Endothelial cell of umbilical vein (primary cell): ENCODE results near the gene SRSF3. TPM values are rescaled to one million over a fixed set of nuclear protein-coding genes. Genes with fewer than 3 reads are reported as not detected.

Experiments
- microRNA-seq: library from miRNA; unstranded; fragments of <30 nt; microRNA quantifications from one replicate; pipeline ENCODE4 v1.2.0, GENCODE V29; 2021; ENCODE audit warnings: borderline number of aligned reads, borderline replicate concordance
- polyA plus RNA-seq, 4 experiments: library from polyadenylated mRNA; depleted of rRNA in 3 of 4; stranded (reverse) in 3 of 4; unstranded in 1 of 4; fragments of >200 nt; gene quantifications; 2 replicates each; pipeline versions ENCODE4 v1.2.1 to v1.2.3, GENCODE V29; 2011 to 2012; ENCODE audit warnings: missing spikeins in 1 of 4
- small RNA-seq: library from RNA; depleted of rRNA; stranded (forward); fragments of <200 nt; gene quantifications from one replicate; pipeline ENCODE3, GENCODE V24; 2012; ENCODE audit warnings: low replicate concordance, low read depth; ENCODE audit not compliant: insufficient read depth, insufficient read length
- total RNA-seq: library from RNA; stranded (reverse); gene quantifications from 2 replicates; pipeline ENCODE4 v1.2.3, GENCODE V29; 2021

SRSF3 gene
- total and polyA plus RNA-seq, 2 donors (not counting 3 experiments of a cell fraction or from before 2014, with no cell fraction given): 317 to 393 TPM

Small RNA genes within 50 kb of the gene (microRNA-seq; reads per million reads assigned to microRNA genes)
- not detected for gene MIR3925

Small RNA genes within 50 kb of the gene (small RNA-seq; reads per million reads assigned to genes)
- gene MIR3925: not detected
- gene RNU1-88P: 4.6 reads per million, percentile 34 among the genes with 10 or more reads in this experiment

Other genes starting within 250 kb of the SRSF3 start
- 0.21 and 0.58 TPM in 2 replicates for gene ETV7, start 206.7 kb upstream of the SRSF3 start, total RNA-seq
- 0.23 and 0.65 TPM in 2 replicates for gene ETV7, start 206.7 kb upstream of the SRSF3 start, polyA plus RNA-seq
- gene PXT1, start 151.5 kb upstream of the SRSF3 start, total RNA-seq: not detected in 2 replicates
- not detected in 2 replicates for gene PXT1, start 151.5 kb upstream of the SRSF3 start, polyA plus RNA-seq
- 47.2 and 49.2 TPM in 2 replicates for gene KCTD20, start 151.4 kb upstream of the SRSF3 start, total RNA-seq
- gene KCTD20, start 151.4 kb upstream of the SRSF3 start, polyA plus RNA-seq: 20.6 and 26.2 TPM in 2 replicates
- 26.9 and 30.3 TPM in 2 replicates for gene STK38, start 46.9 kb upstream of the SRSF3 start, total RNA-seq
- gene STK38, start 46.9 kb upstream of the SRSF3 start, polyA plus RNA-seq: 10.1 and 10.2 TPM in 2 replicates
- 170 and 199 TPM in 2 replicates for gene CDKN1A, start 84.4 kb downstream of the SRSF3 start, total RNA-seq
- 238 and 282 TPM in 2 replicates for gene CDKN1A, start 84.4 kb downstream of the SRSF3 start, polyA plus RNA-seq
- 0.11 TPM in 1 of 2 replicates, not detected in the other for gene RAB44, start 103.5 kb downstream of the SRSF3 start, total RNA-seq
- gene RAB44, start 103.5 kb downstream of the SRSF3 start, polyA plus RNA-seq: 0.03 TPM in 2 replicates
- gene CPNE5, start 245.1 kb downstream of the SRSF3 start, total RNA-seq: 18.8 and 32.1 TPM in 2 replicates
- 49.4 and 55.8 TPM in 2 replicates for gene CPNE5, start 245.1 kb downstream of the SRSF3 start, polyA plus RNA-seq